ENCODE results near the gene C11orf68.

C11orf68 gene

GRCh38 chr11:65880027-65880426 lies 38.8 kb downstream of the C11orf68 start:
- no peak for TF ChIP-seq CTCF (IDR thresholded peaks at IDR 0.05; ENCODE audit: unreplicated experiment in 3 of 3)
- H3K4me3 Mint-ChIP-seq = no peak overlapping the region
- no peak overlapping the region for H3K27ac Mint-ChIP-seq
- H3K36me3 Mint-ChIP-seq (ENCODE audit: low read depth) = peaks cover 16% of the 10 kb centered on the region
- no peaks in the 10 kb centered on the region for H3K9me3 Mint-ChIP-seq
- peaks cover 5% of the 10 kb centered on the region for H3K4me1 Mint-ChIP-seq
- no peaks in the 10 kb centered on the region for H3K27me3 Mint-ChIP-seq (ENCODE audit: low read depth)

DNA sequence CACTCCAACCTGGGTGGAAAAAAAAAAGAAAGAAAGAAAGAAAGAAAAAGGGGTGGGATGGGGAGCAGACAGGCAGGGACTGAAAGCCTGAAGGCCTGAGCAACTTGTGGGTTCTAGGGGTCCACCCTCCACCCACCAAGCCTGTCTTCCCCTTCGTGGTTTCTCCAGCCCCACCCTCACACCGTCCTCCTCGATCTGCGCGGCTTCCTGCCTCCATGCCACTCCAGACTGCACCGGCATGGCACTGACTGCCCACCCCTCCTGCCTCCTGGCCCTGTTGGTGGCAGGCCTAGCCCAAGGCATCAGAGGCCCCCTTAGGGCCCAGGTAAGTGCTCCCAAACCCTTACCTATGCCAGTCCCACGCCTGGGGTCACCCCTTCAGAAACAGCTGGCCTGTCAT lies 39.2 kb downstream of the C11orf68 start, which contains the start of gene CTSW:
Gene CTSW (plus strand): TSS at position 221 of the 400 bp plus-strand sequence. CDS start 18 bp downstream, at position 239.
- peaks cover 3% of the 10 kb centered on the region for H3K4me1 Mint-ChIP-seq
- peaks cover 12% of the 10 kb centered on the region for H3K36me3 Mint-ChIP-seq (ENCODE audit: low read depth)
- H3K4me3 Mint-ChIP-seq = no peak within 1 kb of the TSS
- H3K27ac Mint-ChIP-seq = no peak within 1 kb of the TSS
- H3K27me3 Mint-ChIP-seq (ENCODE audit: low read depth) = no peaks in the 10 kb centered on the region
- no peak for TF ChIP-seq CTCF (IDR thresholded peaks at IDR 0.05; ENCODE audit: unreplicated experiment in 3 of 3)
- no peaks in the 10 kb centered on the region for H3K9me3 Mint-ChIP-seq

- Mint-ChIP-seq H3K27me3 (ENCODE audit: low read depth) (no peaks in the 10 kb centered on the region), H3K27ac (peak overlapping the region; percentile 86 to 96 (median 93)), H3K4me1 (peaks cover 3% of the 10 kb centered on the region), H3K4me3 (peak overlapping the region; percentile 93 to 100 (median 98)), H3K36me3 (ENCODE audit: low read depth) (peaks cover 4% of the 10 kb centered on the region), H3K9me3 (no peaks in the 10 kb centered on the region)
- no peak for TF ChIP-seq CTCF (IDR thresholded peaks at IDR 0.05; ENCODE audit: unreplicated experiment in 3 of 3)
These were observed 45.3 kb downstream of the C11orf68 start for GRCh38 chr11:65873318-65874156.

- Mint-ChIP-seq H3K4me3 (peak within 1 kb of the TSS; percentile 93 to 100 (median 98)), H3K27ac (peak within 1 kb of the TSS; percentile 86 to 96 (median 93)), H3K4me1 (peaks cover 3% of the 10 kb centered on the region), H3K27me3 (ENCODE audit: low read depth) (no peaks in the 10 kb centered on the region), H3K9me3 (no peaks in the 10 kb centered on the region), H3K36me3 (ENCODE audit: low read depth) (peaks cover 10% of the 10 kb centered on the region)
- no peak for TF ChIP-seq CTCF (IDR thresholded peaks at IDR 0.05; ENCODE audit: unreplicated experiment in 3 of 3)
These were observed 46.1 kb downstream of the C11orf68 start, which contains the start of gene EFEMP2 for GRCh38 chr11:65872586-65873317. TSS of gene EFEMP2 (minus strand) at chr11:65872800. CDS start at chr11:65872354, 446 bp downstream.

DNA sequence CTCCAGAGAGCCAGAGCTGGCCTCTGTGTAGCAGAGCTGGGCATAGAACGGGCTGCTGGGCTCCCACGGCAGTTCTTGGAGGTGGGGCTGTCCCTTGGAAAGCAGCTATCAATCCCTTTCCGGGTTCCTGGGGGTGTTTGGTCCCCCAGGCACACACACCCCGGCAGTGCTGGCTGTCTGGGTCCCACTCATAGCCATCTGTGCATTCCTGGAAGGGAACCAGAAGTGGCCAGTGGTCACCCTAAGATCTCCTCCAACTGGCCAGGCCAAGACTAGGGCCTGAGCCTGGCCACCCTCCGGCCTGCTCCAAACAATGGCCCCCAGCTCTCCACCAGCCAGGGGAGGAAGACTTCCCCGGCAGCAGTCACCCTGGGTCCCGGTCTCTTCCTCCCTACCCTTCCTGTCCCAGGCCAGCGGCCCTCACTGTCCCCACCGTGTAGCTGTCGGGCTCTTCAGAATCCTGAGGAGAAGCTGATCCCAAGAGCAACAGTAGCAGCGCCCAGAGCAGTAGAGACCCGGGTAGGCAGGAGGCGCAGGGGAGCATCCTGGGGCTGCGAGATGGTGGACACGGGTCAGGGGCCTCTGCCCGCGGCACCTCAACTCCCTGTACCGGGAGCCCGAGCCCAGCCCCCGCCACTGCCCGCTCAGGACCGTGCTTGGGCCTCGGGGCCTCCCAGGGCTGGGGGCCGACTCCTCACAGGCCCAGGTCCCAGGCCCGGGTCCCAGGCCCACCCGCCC lies 46.9 kb downstream of the C11orf68 start:
- TF ChIP-seq CTCF (IDR thresholded peaks at IDR 0.05; ENCODE audit: unreplicated experiment in 3 of 3) = no peak
- H3K27ac Mint-ChIP-seq = peak overlapping the region; percentile 74 to 93 (median 84)
- peaks cover 3% of the 10 kb centered on the region for H3K4me1 Mint-ChIP-seq
- H3K36me3 Mint-ChIP-seq (ENCODE audit: low read depth) = peaks cover 18% of the 10 kb centered on the region
- peak overlapping the region; percentile 86 to 92 (median 90) for H3K4me3 Mint-ChIP-seq
- no peaks in the 10 kb centered on the region for H3K9me3 Mint-ChIP-seq
- H3K27me3 Mint-ChIP-seq (ENCODE audit: low read depth) = no peaks in the 10 kb centered on the region
